RPMI7951 (cell line): ENCODE results near the gene CTNNAL1. TPM values are rescaled to one million over a fixed set of nuclear protein-coding genes. Genes with fewer than 3 reads are reported as not detected.
A peak's percentile ranks its signal among the peaks of the same experiment; 100 is the strongest.

Source experiments
- DNase-seq: peaks from one replicate; pipeline ENCODE4 v3.0.0-alpha.2; 2012; ENCODE audit warnings: low read depth
- total RNA-seq: library from RNA; depleted of rRNA; stranded (reverse); fragments of >200 nt; shearing (Covaris generic); gene quantifications from 2 replicates; pipeline ENCODE4 v1.2.3, GENCODE V29; 2014

CTNNAL1 gene
- total RNA-seq, 1 experiment from 2014 or later = 136 TPM

DNA sequence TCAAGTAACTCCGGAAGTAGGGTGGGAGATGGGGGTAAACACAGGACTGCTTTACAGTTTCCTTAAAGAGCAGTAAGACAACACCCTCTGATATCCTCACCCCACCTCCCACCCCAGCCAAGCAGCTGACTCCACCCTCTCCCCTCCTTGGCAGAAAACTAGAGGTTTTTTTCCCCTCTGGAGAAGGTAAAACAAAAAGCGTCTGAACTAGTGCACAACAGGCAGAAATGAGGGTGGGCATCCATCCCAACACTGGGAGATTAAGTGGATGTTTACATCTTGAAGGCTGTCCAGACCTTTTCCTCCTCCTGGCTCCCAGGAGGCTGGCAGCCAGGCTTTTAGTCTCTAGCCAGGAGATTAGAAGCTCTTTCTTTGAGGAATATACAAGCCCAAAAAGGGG is 13.9 kb upstream of the CTNNAL1 start:
- DNase-seq = no peak

GRCh38 chr9:109026306-109026705 is 13.0 kb upstream of the CTNNAL1 start:
- no peak for DNase-seq

- DNase-seq = no peak
Measured at GRCh38 chr9:109022873-109023272, 9.6 kb upstream of the CTNNAL1 start.

DNA sequence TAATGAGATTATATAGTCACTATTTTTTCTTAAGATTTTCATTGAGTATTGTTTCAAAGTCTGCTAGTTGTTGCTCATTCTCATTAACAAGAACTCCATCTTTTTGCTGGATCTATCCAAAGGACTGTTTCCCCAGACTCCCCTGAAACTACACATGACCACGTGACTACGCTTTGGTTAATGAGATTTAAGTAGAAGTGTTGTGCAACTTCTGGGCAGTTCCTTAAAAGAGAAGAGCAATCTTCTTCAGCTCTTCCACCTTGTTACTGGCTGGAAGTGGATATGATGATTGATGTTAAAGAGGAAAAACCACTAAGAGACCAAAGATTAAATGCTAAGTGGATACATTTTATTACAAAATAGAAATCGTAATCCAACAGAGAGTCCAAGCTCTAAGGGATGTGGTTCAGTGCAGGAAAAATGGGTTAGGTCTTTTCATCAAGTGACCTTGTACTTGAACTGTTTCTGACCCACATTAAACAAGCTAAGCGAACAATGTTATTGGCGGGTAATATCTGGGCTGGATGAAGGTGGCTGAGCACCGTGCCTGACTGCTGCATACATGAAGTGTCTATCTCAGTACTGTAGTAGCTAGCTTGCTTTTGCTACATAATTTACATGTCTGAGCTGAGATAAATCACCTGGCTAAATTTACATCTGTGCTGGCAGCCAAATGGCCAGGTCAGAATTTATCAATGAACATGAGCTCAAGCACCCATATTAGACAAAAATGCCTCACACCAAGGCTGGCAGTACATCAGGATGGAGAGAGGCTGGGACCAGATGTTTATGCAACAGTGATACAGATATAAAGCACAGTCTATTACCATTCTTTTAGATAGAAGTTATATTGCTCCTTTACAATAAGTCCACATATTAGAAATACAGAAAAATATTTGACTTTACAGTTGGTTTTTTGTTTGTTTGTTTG is 7.5 kb upstream of the CTNNAL1 start:
- DNase-seq = no peak

DNA sequence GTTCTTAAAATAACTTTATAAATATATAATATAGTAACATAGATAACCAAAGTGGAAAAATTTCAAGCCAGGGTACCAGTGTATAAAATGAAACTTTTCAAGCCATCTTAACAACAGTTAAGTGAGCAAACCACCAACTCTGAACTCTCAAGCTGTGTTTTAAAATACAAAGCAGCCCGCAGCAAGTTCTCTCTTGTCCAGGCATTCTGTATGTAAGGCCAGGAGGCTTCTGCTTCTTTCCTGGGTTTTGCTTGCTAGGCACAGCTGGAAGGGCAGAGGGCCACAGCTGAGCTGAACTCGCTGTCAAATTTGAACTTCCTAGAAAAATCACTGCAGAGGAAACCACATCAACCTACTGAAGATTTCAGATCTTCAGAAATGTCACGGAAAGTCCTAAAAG is 6.8 kb upstream of the CTNNAL1 start:
- DNase-seq = no peak

- DNase-seq = no peak
Measured at GRCh38 chr9:109019420-109019819, 6.1 kb upstream of the CTNNAL1 start.

DNA sequence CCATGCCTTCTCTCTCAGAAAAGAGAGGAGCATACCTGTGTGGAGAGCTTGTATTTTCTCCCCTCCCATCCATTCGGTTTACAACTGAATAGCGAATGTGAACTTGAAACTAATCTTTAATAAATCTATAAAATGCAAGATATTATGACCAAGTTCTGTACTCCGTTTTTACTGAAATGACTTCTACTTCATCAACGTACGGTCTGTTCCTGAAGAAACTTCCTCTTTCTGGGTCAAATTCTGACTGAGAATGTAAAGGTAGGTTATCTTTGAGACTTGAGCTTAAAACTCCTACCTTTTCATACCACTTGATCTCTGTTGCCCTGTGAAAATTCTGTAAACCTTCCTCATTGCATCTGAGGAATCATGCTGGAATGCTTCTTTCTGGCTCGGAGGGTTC is 4.2 kb upstream of the CTNNAL1 start:
- DNase-seq = no peak

DNA sequence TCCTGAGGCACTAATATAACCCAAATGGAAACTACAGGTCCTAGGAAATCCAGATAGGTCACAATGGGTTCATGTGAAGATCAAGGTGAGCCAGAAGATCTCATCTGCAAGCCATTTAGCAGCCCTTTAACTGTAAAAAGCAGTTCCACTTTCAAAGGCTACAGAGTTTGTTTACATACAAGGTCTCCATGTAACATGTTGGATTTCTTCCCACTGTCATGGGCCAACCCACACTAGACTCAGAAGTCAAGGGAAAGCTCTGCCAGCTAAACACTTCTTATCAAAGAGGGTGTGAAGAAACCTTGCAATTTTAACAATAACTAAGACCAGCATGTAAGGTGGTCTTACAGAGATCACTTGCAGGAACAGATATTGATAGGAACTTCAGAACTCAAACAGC is 3.8 kb upstream of the CTNNAL1 start:
- no peak for DNase-seq

DNA sequence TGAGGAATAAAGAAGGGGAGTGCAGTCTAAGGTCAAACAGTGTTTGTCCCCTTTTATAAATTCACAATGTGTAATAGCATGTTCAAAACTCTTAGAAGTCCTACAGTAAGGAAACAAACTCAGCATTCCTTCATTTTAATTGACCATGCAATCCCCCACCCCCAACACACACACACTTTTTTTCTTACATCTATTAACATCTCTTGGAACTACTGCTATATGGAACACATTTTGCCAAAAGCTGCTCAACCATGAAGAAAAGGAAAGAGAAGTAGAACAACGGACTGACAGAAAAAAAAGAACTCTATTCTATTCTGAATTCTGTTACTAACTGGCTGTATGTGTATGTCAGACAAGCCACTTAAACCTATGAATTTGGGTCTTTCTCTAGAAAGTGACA is 2.8 kb upstream of the CTNNAL1 start:
- DNase-seq = no peak

GRCh38 chr9:109014608-109015280 is 1.4 kb upstream of the CTNNAL1 start:
- DNase-seq = no peak

DNA sequence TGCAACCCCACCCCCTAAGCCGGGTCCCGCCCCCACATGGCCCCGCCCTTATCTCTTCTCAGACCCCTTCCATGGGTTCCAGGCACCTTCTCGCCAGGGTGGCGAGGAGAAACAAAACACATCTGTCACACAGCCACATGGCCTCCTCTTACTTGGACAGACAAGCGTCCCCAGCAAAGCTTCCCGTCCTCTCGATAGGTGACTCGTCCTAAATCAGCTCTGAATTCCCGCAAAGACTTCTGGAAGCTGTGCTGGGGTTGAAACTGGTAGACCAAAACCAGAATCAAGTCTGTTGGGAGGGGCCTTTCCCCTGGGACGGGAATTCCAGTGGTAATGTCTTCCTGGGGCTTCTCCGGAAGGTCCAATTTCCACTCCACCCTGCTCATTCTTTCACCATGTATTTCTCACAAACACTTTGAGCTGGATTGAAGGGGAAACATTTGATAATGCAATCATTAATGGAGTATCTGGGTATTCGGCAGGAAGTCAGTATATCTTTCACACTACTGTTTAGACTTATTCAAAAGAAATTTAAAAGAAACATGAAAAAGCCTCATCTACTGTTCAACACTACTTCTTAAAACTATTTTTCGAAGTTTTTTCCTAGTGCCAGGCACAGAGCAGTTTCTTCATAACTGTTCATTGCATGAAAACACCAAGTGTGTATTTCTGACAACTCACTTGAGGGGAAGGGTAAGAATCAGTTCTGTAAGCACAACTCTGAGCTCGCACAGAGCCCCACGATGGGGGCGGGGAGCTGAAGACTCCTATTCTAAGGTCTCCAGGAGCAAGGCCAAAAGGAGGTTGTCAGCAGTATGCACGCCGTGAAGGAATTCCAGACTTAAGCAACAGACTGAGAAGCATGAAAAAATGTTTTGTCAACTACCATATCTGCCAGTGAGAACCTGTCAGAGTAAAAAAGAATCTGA is 644 bp upstream of the CTNNAL1 start:
- peak; percentile 80 for DNase-seq

GRCh38 chr9:109012009-109012875 is 1.1 kb downstream of the CTNNAL1 start:
- DNase-seq = peak; percentile 99

DNA sequence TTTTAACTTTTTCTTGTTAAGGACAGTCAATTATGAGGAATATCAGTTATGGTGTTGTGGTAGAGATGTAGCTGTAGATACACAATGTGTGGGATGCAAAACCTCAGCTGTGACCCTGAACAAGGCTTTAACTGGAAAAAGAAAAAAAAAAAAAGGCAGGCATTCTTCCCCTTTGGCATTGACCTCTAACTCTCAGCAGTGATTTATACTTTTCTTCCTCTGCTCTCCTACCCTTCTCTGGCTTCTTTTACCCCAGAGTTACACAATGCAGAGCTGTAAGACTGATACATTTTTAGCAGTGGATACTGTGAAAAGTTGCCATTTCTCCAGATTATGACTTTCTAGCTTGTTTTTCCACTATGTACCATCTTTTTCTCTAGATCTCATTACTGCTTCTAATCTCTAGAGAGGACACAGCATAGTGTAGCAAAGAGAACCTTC is 2.0 kb downstream of the CTNNAL1 start:
- no peak for DNase-seq

DNA sequence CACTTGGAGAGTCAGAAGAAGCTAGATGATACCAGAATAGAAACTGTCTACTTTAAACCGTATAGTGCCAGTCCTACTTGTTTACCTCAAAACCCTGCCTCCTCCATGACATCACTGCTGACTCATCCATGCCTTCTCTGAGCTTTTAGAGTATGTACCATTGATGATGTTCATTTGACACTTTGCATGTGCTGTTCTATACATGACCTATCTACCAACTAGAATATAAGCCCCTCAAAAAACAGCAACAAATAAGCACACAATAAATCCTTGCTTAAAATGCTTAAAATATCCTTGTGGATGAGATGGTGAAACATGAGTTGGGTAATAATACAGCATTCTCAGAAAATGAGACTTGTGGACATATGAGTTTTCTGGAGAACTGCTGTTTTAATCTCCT is 2.6 kb downstream of the CTNNAL1 start:
- DNase-seq = peak; percentile 75

DNA sequence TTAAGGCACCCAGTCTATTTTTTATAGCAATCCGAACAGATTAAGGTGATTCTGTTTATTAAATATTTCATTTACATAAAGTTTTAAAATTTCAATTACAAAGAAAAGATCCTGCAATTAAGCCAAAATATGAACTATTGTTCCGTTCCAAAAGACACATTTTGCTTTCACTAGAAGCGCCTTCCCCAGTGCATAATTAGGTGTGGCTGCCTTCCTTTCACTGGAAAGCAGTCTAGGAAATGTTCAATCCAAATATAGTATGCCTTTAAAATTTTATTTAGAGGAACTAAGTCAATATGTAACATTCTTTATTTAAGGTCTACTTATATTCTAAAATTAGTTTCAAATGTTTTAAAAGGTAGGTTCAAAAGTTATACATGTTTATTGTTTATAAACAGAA is 7.6 kb downstream of the CTNNAL1 start:
- DNase-seq = no peak

DNA sequence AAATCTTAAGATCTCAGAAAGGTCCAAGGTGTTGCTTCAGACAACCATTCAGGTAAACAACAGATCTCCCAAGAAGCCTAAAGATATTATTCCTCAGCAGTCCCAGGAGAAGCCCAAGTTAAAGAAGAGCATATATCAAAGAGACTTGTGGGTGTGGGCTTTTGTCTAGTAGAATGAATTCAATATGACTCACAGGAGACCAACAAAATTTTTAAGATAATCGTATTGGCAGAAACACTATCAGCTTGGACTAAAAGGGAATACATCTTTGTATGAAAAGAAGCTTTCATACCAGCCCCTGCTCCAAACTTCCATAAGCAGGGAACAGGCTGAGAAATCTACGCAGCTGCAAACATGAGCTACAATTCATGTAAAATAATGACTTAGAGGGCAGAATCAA is 10.2 kb downstream of the CTNNAL1 start:
- no peak for DNase-seq

- no peak for DNase-seq
Measured at GRCh38 chr9:109002141-109002540, 11.2 kb downstream of the CTNNAL1 start.

GRCh38 chr9:109001275-109001676 is 12.0 kb downstream of the CTNNAL1 start:
- DNase-seq = peak; percentile 88

DNA sequence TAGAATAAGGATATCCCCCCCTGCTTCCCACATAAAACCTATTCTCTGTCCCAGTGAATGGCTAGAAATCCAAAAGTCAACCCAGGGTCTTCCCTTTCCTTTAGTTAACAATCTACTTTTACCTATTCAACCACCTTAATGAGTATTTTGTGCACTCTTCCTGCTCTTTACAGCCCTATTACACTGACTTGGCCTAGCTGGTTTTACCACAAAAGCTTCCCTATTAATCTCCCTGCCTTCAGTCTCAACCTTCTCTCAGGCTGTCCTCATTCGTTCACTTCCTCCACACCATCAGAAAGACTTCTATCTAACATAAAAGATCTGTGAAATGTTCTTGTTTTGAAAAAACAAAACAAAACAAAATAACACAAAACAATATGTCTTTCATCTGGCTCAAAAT is 16.2 kb downstream of the CTNNAL1 start:
- DNase-seq = no peak

- no peak for DNase-seq
Measured at GRCh38 chr9:108996643-108997042, 16.7 kb downstream of the CTNNAL1 start.

- DNase-seq = no peak
Measured at GRCh38 chr9:108994695-108995094, 18.6 kb downstream of the CTNNAL1 start.
